ENCODE results near the gene MLF2. TPM values are rescaled to one million over a fixed set of nuclear protein-coding genes. Genes with fewer than 3 reads are reported as not detected.
"Not testable (repeated sequence)": the region's sequence is repeated elsewhere in the genome, so short reads cannot be mapped to it uniquely, and the experiment has no call there.

MLF2 gene
- total RNA-seq, 4 donors from 2014 or later, result 127 to 150 (median 129) TPM

- ATAC-seq (ENCODE audit: low FRiP score), result no peak
- DNase-seq (ENCODE audit: low spot score), result no peak
- TF ChIP-seq CTCF (IDR thresholded peaks at IDR 0.05), result no peak
Observed at GRCh38 chr12:6708960-6709394, 44.0 kb downstream of the MLF2 start.

GRCh38 chr12:6708351-6708750 lies 44.6 kb downstream of the MLF2 start:
- DNase-seq (ENCODE audit: low spot score); ATAC-seq (ENCODE audit: low FRiP score): not testable (repeated sequence)

- DNase-seq (ENCODE audit: low spot score) (no peak), ATAC-seq (ENCODE audit: low FRiP score) (no peak)
- no peak for TF ChIP-seq CTCF (IDR thresholded peaks at IDR 0.05)
Observed at GRCh38 chr12:6703631-6704030, 49.3 kb downstream of the MLF2 start.

GRCh38 chr12:6701078-6701768 lies 51.7 kb downstream of the MLF2 start:
- DNase-seq (ENCODE audit: low spot score) (no peak), ATAC-seq (ENCODE audit: low FRiP score) (peak; percentile 18)
- no peak for TF ChIP-seq CTCF (IDR thresholded peaks at IDR 0.05)

- peak; percentile 83 for ATAC-seq (ENCODE audit: low FRiP score)
- no peak for DNase-seq (ENCODE audit: low spot score)
- TF ChIP-seq CTCF (IDR thresholded peaks at IDR 0.05), result no peak
Observed at GRCh38 chr12:6700646-6701051, 52.3 kb downstream of the MLF2 start, which contains the start of gene PIANP. PIANP (minus strand) TSS chr12:6700815; CDS start chr12:6698061, 2,754 bp downstream.

- TF ChIP-seq CTCF (IDR thresholded peaks at IDR 0.05), result no peak
- ATAC-seq (ENCODE audit: low FRiP score), result peak; percentile 24
- no peak for DNase-seq (ENCODE audit: low spot score)
Observed at GRCh38 chr12:6699989-6700645, 52.8 kb downstream of the MLF2 start.

- DNase-seq (ENCODE audit: low spot score) (no peak), ATAC-seq (ENCODE audit: low FRiP score) (no peak)
- TF ChIP-seq CTCF (IDR thresholded peaks at IDR 0.05), result no peak
Observed at GRCh38 chr12:6699259-6699988, 53.5 kb downstream of the MLF2 start.

All from omental fat pad (tissue), 4 donors.